SK-N-SH (cell line): ENCODE results near the gene SH3BGR. TPM values are rescaled to one million over a fixed set of nuclear protein-coding genes. Genes with fewer than 3 reads are reported as not detected.

Source experiments
- CTCF ChIA-PET: fragments of 300-600, 350-600 bp; formaldehyde crosslinking; extraction: SDS; loops from one replicate; lab custom pipeline; 2021; lab: Yijun Ruan, JAX
- POLR2A ChIA-PET: fragments of 350-600 bp; sonication (Branson Sonifier 250); formaldehyde crosslinking; extraction: SDS; loops from one replicate; lab custom pipeline; 2020; ENCODE audit warnings: antibody characterized with exemption, inconsistent platforms; lab: Yijun Ruan, JAX
- DNase-seq: peaks from one replicate; pipeline ENCODE4 v3.0.0; 2012
- H2AFZ ChIP-seq: fragments of 200-600 bp; sonication (generic); 2 replicates; pipeline ENCODE4 v1.8.1; 2016; ENCODE audit warnings: antibody characterized with exemption, mild to moderate bottlenecking, low read depth
- H3F3A ChIP-seq: fragments of 200-600 bp; sonication (generic); replicated peaks from 2 replicates; pipeline ENCODE3; 2016; ENCODE audit warnings: antibody characterized with exemption, mild to moderate bottlenecking; ENCODE audit not compliant: insufficient read depth
- H3K27ac ChIP-seq, 2 experiments: fragments of 200-500 bp in 1 of 2; fragments of 200-600 bp in 1 of 2; sonication (Bioruptor generic) in 1 of 2; sonication (generic), shearing (Covaris generic) in 1 of 2; 2 replicates each; pipeline versions ENCODE4 v1.5.1 to v1.6.1; 2014 to 2016; ENCODE audit warnings: low read depth in 2 of 2, inconsistent platforms in 1 of 2, low read length in 1 of 2, mild to moderate bottlenecking in 1 of 2, mixed read lengths in 1 of 2
- H3K27me3 ChIP-seq: fragments of 200-600 bp; sonication (generic), shearing (Covaris generic); 2 replicates; pipeline ENCODE4 v1.6.1; 2016; ENCODE audit warnings: mixed run types; ENCODE audit not compliant: insufficient read depth
- H3K36me3 ChIP-seq, 2 experiments: fragments of 200-500 bp in 1 of 2; fragments of 200-600 bp in 1 of 2; sonication (Bioruptor generic) in 1 of 2; sonication (generic) in 1 of 2; replicated peaks in 1 of 2; 2 replicates each; pipeline versions ENCODE3 to v1.5.1; 2014 to 2016; ENCODE audit warnings: low read length in 1 of 2, mild to moderate bottlenecking in 1 of 2; ENCODE audit not compliant: insufficient read depth in 2 of 2, control insufficient read depth in 1 of 2
- H3K4me1 ChIP-seq, 2 experiments: fragments of 200-500 bp in 1 of 2; fragments of 200-600 bp in 1 of 2; sonication (Bioruptor generic) in 1 of 2; sonication (generic), shearing (Covaris generic) in 1 of 2; 2 replicates each; pipeline versions ENCODE4 v1.5.1 to v1.6.1; 2014 to 2016; ENCODE audit warnings: low read depth in 1 of 2, low read length in 1 of 2, mixed run types in 1 of 2; ENCODE audit not compliant: insufficient read depth in 2 of 2, control insufficient read depth in 1 of 2
- H3K4me2 ChIP-seq: fragments of 200-600 bp; sonication (generic), shearing (Covaris generic); 2 replicates; pipeline ENCODE4 v1.6.1; 2017; ENCODE audit warnings: mixed run types
- H3K4me3 ChIP-seq, 2 experiments: fragments of 200-500 bp in 1 of 2; fragments of 200-600 bp in 1 of 2; sonication (Bioruptor generic) in 1 of 2; sonication (generic), shearing (Covaris generic) in 1 of 2; 2 replicates each; pipeline versions ENCODE4 v1.5.1 to v1.8.1; 2014 to 2016; ENCODE audit warnings: low read depth in 2 of 2, inconsistent platforms in 1 of 2, low read length in 1 of 2, mild to moderate bottlenecking in 1 of 2, mixed read lengths in 1 of 2, moderate library complexity in 1 of 2
- H3K79me2 ChIP-seq: fragments of 200-600 bp; sonication (generic); 2 replicates; pipeline ENCODE4 v1.8.1; 2017; ENCODE audit warnings: mild to moderate bottlenecking; ENCODE audit not compliant: insufficient read depth
- H3K9ac ChIP-seq: fragments of 200-600 bp; sonication (generic); 2 replicates; pipeline ENCODE4 v1.6.1; 2017; ENCODE audit warnings: mixed run types
- H3K9me2 ChIP-seq: fragments of 200-600 bp; sonication (generic); 2 replicates; pipeline ENCODE4 v1.6.1; 2017; ENCODE audit warnings: mixed run types
- H3K9me3 ChIP-seq: fragments of 200-600 bp; sonication (generic); 2 replicates; pipeline ENCODE4 v1.6.1; 2017; ENCODE audit warnings: mixed run types, mild to moderate bottlenecking, moderate library complexity
- H4K20me1 ChIP-seq: fragments of 200-600 bp; sonication (generic); 2 replicates; pipeline ENCODE4 v1.6.1; 2017; ENCODE audit warnings: mild to moderate bottlenecking, mixed run types; ENCODE audit not compliant: insufficient read depth
- CHD2 ChIP-seq: fragments of 150-350 bp; IDR thresholded peaks from 2 replicates; pipeline ENCODE4 v1.6.1; 2018; ENCODE audit warnings: low read length; ENCODE audit not compliant: partially characterized antibody
- ELF1 ChIP-seq: IDR thresholded peaks from 2 replicates; pipeline ENCODE4 v1.4.0; 2012
- EZH2phosphoT487 ChIP-seq: fragments of 200-600 bp; sonication (generic); IDR thresholded peaks from 2 replicates; pipeline ENCODE4 v1.6.1; 2017; ENCODE audit warnings: low read depth, mixed run types, mild to moderate bottlenecking, antibody characterized with exemption, moderate library complexity, borderline replicate concordance
- FOSL2 ChIP-seq: IDR thresholded peaks from 2 replicates; pipeline ENCODE4 v1.4.0; 2012; ENCODE audit warnings: low read depth, mild to moderate bottlenecking, moderate library complexity, borderline replicate concordance
- FOXJ3 ChIP-seq: sonication (generic); formaldehyde crosslinking; IDR thresholded peaks from 2 replicates; pipeline ENCODE4 v1.5.1; 2020; ENCODE audit warnings: mild to moderate bottlenecking, missing genetic modification reagents
- FOXM1 ChIP-seq: IDR thresholded peaks from 2 replicates; pipeline ENCODE4 v1.4.0; 2012; ENCODE audit warnings: low read depth, mild to moderate bottlenecking
- GABPA ChIP-seq: IDR thresholded peaks from 2 replicates; pipeline ENCODE4 v1.4.0; 2012; ENCODE audit warnings: low read depth, mild to moderate bottlenecking
- GATA2 ChIP-seq: sonication (generic); formaldehyde crosslinking; IDR thresholded peaks from 2 replicates; pipeline ENCODE4 v1.5.0; 2020; ENCODE audit warnings: mild to moderate bottlenecking, missing genetic modification reagents
- JUND ChIP-seq: IDR thresholded peaks from 2 replicates; pipeline ENCODE4 v1.4.0; 2012
- MXI1 ChIP-seq: IDR thresholded peaks from 2 replicates; pipeline ENCODE4 v1.6.1; 2012; ENCODE audit warnings: mild to moderate bottlenecking, low read depth, low read length, improper control_type of control experiment
- NFIC ChIP-seq: IDR thresholded peaks from 2 replicates; pipeline ENCODE4 v1.4.0; 2012; ENCODE audit warnings: borderline replicate concordance
- NRF1 ChIP-seq: IDR thresholded peaks from 2 replicates; pipeline ENCODE4 v1.6.1; 2012; ENCODE audit warnings: low read depth, mild to moderate bottlenecking, low read length
- RAD21 ChIP-seq: IDR thresholded peaks from 2 replicates; pipeline ENCODE4 v1.6.1; 2012; ENCODE audit warnings: mild to moderate bottlenecking, low read length
- RCOR1 ChIP-seq: fragments of 150-350 bp; IDR thresholded peaks from 2 replicates; pipeline ENCODE4 v1.6.1; 2017; ENCODE audit warnings: antibody characterized with exemption, low read length
- RFX5 ChIP-seq: IDR thresholded peaks from 2 replicates; pipeline ENCODE4 v1.6.1; 2012; ENCODE audit warnings: mild to moderate bottlenecking, improper control_type of control experiment, low read length
- TCF12 ChIP-seq: IDR thresholded peaks from 2 replicates; pipeline ENCODE4 v1.4.0; 2012
- YY1 ChIP-seq: IDR thresholded peaks from 2 replicates; pipeline ENCODE4 v1.4.0; 2012; ENCODE audit warnings: low read depth, mild to moderate bottlenecking
- WGBS: methylation state at CpG from one replicate; pipeline ENCODE4 v1.1.6; 2017; ENCODE audit warnings: low lambda C conversion rate; 5-methylcytosine and 5-hydroxymethylcytosine counted together
- polyA plus RNA-seq, 3 experiments: library from polyadenylated mRNA; depleted of rRNA; stranded (reverse); fragments of >200 nt; gene quantifications; 2 replicates each; pipeline ENCODE4 v1.2.3, GENCODE V29; 2012
- TF ChIP-seq, protein P1 (sequence below): IDR thresholded peaks from 2 replicates; pipeline ENCODE4; 2012
- TF ChIP-seq, protein P2 (sequence below): fragments of 200-600 bp; sonication (generic); IDR thresholded peaks from 2 replicates; pipeline ENCODE4 v1.6.1; 2017; ENCODE audit warnings: antibody characterized with exemption, mild to moderate bottlenecking, moderate library complexity
- TF ChIP-seq, protein P3 (sequence below): IDR thresholded peaks from 2 replicates; pipeline ENCODE4 v1.4.0; 2012; ENCODE audit warnings: low read depth
- TF ChIP-seq, protein P4 (sequence below): fragments of 150-350 bp; IDR thresholded peaks from 2 replicates; pipeline ENCODE4 v1.6.1; 2017; ENCODE audit warnings: antibody characterized with exemption, low read length, low read depth, borderline replicate concordance

SH3BGR gene
- polyA plus RNA-seq, 1 of the 3 experiments (the other 2 are of a cell fraction): 1.1 TPM

DNA sequence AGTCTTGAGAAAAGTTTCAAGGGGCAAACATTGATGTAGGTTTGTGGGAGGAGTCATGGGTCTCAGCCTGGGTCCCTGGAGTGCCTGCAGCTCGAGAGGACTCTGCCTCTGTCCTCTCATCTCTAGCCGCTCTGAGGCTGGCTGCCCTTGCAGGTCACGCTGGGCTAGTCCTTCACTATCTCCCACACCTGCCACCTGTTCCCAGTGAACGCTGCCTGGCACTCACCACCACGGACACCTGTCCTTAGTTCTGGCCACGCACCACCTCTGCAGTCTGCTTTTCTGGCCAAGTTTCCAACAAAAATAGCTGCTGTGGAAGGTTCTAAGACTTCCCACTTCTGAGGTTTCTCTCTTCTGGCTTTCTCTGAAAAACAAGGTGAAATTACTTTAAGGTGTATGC is 52.5 kb downstream of the SH3BGR start (continued):
- TF ChIP-seq, protein P1, sequence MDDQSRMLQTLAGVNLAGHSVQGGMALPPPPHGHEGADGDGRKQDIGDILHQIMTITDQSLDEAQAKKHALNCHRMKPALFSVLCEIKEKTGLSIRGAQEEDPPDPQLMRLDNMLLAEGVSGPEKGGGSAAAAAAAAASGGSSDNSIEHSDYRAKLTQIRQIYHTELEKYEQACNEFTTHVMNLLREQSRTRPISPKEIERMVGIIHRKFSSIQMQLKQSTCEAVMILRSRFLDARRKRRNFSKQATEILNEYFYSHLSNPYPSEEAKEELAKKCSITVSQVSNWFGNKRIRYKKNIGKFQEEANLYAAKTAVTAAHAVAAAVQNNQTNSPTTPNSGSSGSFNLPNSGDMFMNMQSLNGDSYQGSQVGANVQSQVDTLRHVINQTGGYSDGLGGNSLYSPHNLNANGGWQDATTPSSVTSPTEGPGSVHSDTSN: no peak
- TF ChIP-seq YY1 (no peak), RFX5 (no peak)
- TF ChIP-seq, protein P2, sequence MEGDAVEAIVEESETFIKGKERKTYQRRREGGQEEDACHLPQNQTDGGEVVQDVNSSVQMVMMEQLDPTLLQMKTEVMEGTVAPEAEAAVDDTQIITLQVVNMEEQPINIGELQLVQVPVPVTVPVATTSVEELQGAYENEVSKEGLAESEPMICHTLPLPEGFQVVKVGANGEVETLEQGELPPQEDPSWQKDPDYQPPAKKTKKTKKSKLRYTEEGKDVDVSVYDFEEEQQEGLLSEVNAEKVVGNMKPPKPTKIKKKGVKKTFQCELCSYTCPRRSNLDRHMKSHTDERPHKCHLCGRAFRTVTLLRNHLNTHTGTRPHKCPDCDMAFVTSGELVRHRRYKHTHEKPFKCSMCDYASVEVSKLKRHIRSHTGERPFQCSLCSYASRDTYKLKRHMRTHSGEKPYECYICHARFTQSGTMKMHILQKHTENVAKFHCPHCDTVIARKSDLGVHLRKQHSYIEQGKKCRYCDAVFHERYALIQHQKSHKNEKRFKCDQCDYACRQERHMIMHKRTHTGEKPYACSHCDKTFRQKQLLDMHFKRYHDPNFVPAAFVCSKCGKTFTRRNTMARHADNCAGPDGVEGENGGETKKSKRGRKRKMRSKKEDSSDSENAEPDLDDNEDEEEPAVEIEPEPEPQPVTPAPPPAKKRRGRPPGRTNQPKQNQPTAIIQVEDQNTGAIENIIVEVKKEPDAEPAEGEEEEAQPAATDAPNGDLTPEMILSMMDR: no peak

DNA sequence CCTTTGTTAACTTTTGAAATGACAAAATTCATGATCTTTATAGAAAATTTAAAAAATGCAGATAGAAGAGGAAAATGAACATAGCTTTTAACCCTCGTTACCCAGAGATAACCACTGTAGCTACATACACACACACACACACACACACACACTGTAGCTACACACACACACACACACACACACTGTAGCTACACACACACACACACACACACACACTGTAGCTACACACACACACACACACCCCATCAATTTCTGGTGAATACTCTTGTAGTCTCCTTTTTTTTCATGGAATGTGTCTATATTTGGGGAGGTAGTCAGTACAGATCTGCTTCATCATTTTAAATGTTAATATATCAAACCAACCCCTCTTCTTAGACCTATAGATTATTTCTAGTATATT is 58.5 kb downstream of the SH3BGR start:
- no peak overlapping the region for H3K9ac ChIP-seq
- H4K20me1 ChIP-seq: no peaks in the 10 kb centered on the region
- H3K4me1 ChIP-seq: no peaks in the 10 kb centered on the region
- H3K27me3 ChIP-seq: no peaks in the 10 kb centered on the region
- H3K4me2 ChIP-seq: no peak overlapping the region
- TF ChIP-seq ELF1 (no peak), RAD21 (no peak), CHD2 (no peak), YY1 (no peak), RCOR1 (no peak), FOXJ3 (CRISPR knock-in tag) (no peak), TCF12 (no peak), GABPA (no peak), NRF1 (no peak), MXI1 (no peak), EZH2phosphoT487 (no peak), RFX5 (no peak), NFIC (no peak), FOSL2 (no peak), GATA2 (no peak), FOXM1 (no peak), JUND (no peak)
- TF ChIP-seq, protein P3, sequence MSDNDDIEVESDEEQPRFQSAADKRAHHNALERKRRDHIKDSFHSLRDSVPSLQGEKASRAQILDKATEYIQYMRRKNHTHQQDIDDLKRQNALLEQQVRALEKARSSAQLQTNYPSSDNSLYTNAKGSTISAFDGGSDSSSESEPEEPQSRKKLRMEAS: no peak
- TF ChIP-seq, protein P2: no peak
- TF ChIP-seq, protein P4, sequence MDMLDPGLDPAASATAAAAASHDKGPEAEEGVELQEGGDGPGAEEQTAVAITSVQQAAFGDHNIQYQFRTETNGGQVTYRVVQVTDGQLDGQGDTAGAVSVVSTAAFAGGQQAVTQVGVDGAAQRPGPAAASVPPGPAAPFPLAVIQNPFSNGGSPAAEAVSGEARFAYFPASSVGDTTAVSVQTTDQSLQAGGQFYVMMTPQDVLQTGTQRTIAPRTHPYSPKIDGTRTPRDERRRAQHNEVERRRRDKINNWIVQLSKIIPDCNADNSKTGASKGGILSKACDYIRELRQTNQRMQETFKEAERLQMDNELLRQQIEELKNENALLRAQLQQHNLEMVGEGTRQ: no peak
- H3K79me2 ChIP-seq: no peaks in the 10 kb centered on the region
- DNase-seq: no peak
- ChIA-PET CTCF (interaction anchor here (1.1 to 3.6 kb wide), 2 partner anchors 7 to 213 kb away, joined by 3 to 20 read pairs; no protein-coding TSS in a partner anchor), POLR2A (interaction anchor here (0.6 kb wide), 1 partner anchor 92 kb away, joined by 4 read pairs; no protein-coding TSS in a partner anchor)
- no peak overlapping the region for H2AFZ ChIP-seq
- no peaks in the 10 kb centered on the region for H3F3A ChIP-seq
- H3K36me3 ChIP-seq: no peaks in the 10 kb centered on the region
- H3K4me3 ChIP-seq: no peak overlapping the region
- 83% methylated on average over 1 of the region's 1 CpG for WGBS
- H3K9me2 ChIP-seq: no peaks in the 10 kb centered on the region
- H3K27ac ChIP-seq: no peak overlapping the region
- no peaks in the 10 kb centered on the region for H3K9me3 ChIP-seq
